ENCODE results near the gene DDR1. TPM values are rescaled to one million over a fixed set of nuclear protein-coding genes. Genes with fewer than 3 reads are reported as not detected.
A peak's percentile ranks its signal among the peaks of the same experiment; 100 is the strongest.

DDR1 gene
- total RNA-seq, 1 donor from 2014 or later, result 85.3 TPM

- H3K36me3 ChIP-seq, result no peaks in the 10 kb centered on the region
These were observed 10.6 kb downstream of the DDR1 start for GRCh38 chr6:30894935-30895334.

GRCh38 chr6:30895343-30895742 is 11.0 kb downstream of the DDR1 start:
- peaks cover 32% of the 10 kb centered on the region for H3K79me2 ChIP-seq (ENCODE audit: low read depth)
- no peaks in the 10 kb centered on the region for H3K36me3 ChIP-seq
- no peak for DNase-seq (ENCODE audit: low spot score)
- H4K20me1 ChIP-seq (ENCODE audit: low read depth), result peaks cover 54% of the 10 kb centered on the region
- Mint-ChIP-seq H3K27me3 (ENCODE audit: insufficient read depth, low read depth) (peaks cover 5% of the 10 kb centered on the region), H3K27ac (no peak overlapping the region), H3K4me1 (peaks cover 9% of the 10 kb centered on the region), H3K9me3 (no peaks in the 10 kb centered on the region), H3K4me3 (no peak overlapping the region), H3K36me3 (peaks cover 32% of the 10 kb centered on the region)
- H3F3A ChIP-seq (ENCODE audit: low read depth), result peaks cover 27% of the 10 kb centered on the region
- H3K27ac ChIP-seq, result peak overlapping the region; percentile 27
- H2AFZ ChIP-seq (replicated peaks), result no peak overlapping the region
- no peak overlapping the region for H3K9ac ChIP-seq
- peaks cover 20% of the 10 kb centered on the region for H3K4me1 ChIP-seq
- H3K9me3 ChIP-seq (ENCODE audit: low read depth), result no peaks in the 10 kb centered on the region
- TF ChIP-seq EZH2phosphoT487 (IDR thresholded peaks at IDR 0.05) (no peak), EZH2 (IDR thresholded peaks at IDR 0.05) (no peak)
- TF ChIP-seq, protein P1, sequence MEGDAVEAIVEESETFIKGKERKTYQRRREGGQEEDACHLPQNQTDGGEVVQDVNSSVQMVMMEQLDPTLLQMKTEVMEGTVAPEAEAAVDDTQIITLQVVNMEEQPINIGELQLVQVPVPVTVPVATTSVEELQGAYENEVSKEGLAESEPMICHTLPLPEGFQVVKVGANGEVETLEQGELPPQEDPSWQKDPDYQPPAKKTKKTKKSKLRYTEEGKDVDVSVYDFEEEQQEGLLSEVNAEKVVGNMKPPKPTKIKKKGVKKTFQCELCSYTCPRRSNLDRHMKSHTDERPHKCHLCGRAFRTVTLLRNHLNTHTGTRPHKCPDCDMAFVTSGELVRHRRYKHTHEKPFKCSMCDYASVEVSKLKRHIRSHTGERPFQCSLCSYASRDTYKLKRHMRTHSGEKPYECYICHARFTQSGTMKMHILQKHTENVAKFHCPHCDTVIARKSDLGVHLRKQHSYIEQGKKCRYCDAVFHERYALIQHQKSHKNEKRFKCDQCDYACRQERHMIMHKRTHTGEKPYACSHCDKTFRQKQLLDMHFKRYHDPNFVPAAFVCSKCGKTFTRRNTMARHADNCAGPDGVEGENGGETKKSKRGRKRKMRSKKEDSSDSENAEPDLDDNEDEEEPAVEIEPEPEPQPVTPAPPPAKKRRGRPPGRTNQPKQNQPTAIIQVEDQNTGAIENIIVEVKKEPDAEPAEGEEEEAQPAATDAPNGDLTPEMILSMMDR (IDR thresholded peaks at IDR 0.05), result no peak
- no peaks in the 10 kb centered on the region for H3K27me3 ChIP-seq
- H3K4me3 ChIP-seq, result no peak overlapping the region
- H3K4me2 ChIP-seq, result no peak overlapping the region

More at GRCh38 chr6:30894935-30895334, 10.6 kb downstream of the DDR1 start:
- H3K9me3 Mint-ChIP-seq, result no peaks in the 10 kb centered on the region
- Histone ChIP-seq H3F3A (ENCODE audit: low read depth) (peaks cover 23% of the 10 kb centered on the region), H3K27ac (no peak overlapping the region), H2AFZ (replicated peaks) (no peak overlapping the region), H3K4me2 (no peak overlapping the region), H4K20me1 (ENCODE audit: low read depth) (peaks cover 59% of the 10 kb centered on the region), H3K9ac (no peak overlapping the region), H3K27me3 (no peaks in the 10 kb centered on the region), H3K79me2 (ENCODE audit: low read depth) (peaks cover 36% of the 10 kb centered on the region), H3K9me3 (ENCODE audit: low read depth) (no peaks in the 10 kb centered on the region), H3K4me3 (no peak overlapping the region), H3K4me1 (peaks cover 25% of the 10 kb centered on the region)
- peaks cover 37% of the 10 kb centered on the region for H3K36me3 Mint-ChIP-seq
- H3K27ac Mint-ChIP-seq, result no peak overlapping the region
- TF ChIP-seq EZH2phosphoT487 (IDR thresholded peaks at IDR 0.05), result no peak
- H3K4me1 Mint-ChIP-seq, result peaks cover 12% of the 10 kb centered on the region
- no peak for DNase-seq (ENCODE audit: low spot score)
- H3K27me3 Mint-ChIP-seq (ENCODE audit: insufficient read depth, low read depth), result peaks cover 5% of the 10 kb centered on the region
- no peak overlapping the region for H3K4me3 Mint-ChIP-seq

GRCh38 chr6:30896541-30896940 is 12.2 kb downstream of the DDR1 start:
- Histone ChIP-seq H3K4me1 (peaks cover 19% of the 10 kb centered on the region), H4K20me1 (ENCODE audit: low read depth) (peaks cover 43% of the 10 kb centered on the region), H2AFZ (replicated peaks) (no peak overlapping the region), H3K27ac (peak overlapping the region; percentile 27), H3K4me2 (no peak overlapping the region), H3K9ac (no peak overlapping the region), H3K79me2 (ENCODE audit: low read depth) (peaks cover 20% of the 10 kb centered on the region), H3K4me3 (no peak overlapping the region), H3K9me3 (ENCODE audit: low read depth) (no peaks in the 10 kb centered on the region), H3K27me3 (no peaks in the 10 kb centered on the region), H3F3A (ENCODE audit: low read depth) (peaks cover 39% of the 10 kb centered on the region), H3K36me3 (no peaks in the 10 kb centered on the region)
- TF ChIP-seq EZH2phosphoT487 (IDR thresholded peaks at IDR 0.05) (no peak), EZH2 (IDR thresholded peaks at IDR 0.05) (no peak)
- TF ChIP-seq, protein P1 (IDR thresholded peaks at IDR 0.05), result no peak
- Mint-ChIP-seq H3K9me3 (no peaks in the 10 kb centered on the region), H3K27me3 (ENCODE audit: insufficient read depth, low read depth) (peaks cover 4% of the 10 kb centered on the region), H3K4me3 (no peak overlapping the region), H3K4me1 (peaks cover 7% of the 10 kb centered on the region), H3K27ac (no peak overlapping the region), H3K36me3 (peaks cover 29% of the 10 kb centered on the region)
- DNase-seq (ENCODE audit: low spot score), result no peak

DNA sequence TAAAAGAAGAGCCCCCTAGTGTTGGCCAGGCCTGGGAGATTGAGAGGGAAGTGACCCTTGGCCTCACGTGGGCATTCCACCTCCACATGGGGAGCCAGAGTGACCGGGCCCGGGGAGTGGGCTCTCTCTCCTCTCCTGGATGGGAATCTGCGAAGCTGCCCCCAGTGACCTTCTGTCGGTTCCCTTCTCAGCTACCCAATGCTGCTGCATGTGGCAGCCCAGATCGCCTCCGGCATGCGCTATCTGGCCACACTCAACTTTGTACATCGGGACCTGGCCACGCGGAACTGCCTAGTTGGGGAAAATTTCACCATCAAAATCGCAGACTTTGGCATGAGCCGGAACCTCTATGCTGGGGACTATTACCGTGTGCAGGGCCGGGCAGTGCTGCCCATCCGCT is 13.6 kb downstream of the DDR1 start:
- H4K20me1 ChIP-seq (ENCODE audit: low read depth), result peaks cover 29% of the 10 kb centered on the region
- no peaks in the 10 kb centered on the region for H3K36me3 ChIP-seq
- H3K4me3 ChIP-seq, result no peak overlapping the region
- no peak overlapping the region for H3K27ac ChIP-seq
- no peaks in the 10 kb centered on the region for H3K9me3 ChIP-seq (ENCODE audit: low read depth)
- TF ChIP-seq, protein P1 (IDR thresholded peaks at IDR 0.05), result no peak
- TF ChIP-seq EZH2phosphoT487 (IDR thresholded peaks at IDR 0.05), result no peak
- no peak for TF ChIP-seq EZH2 (IDR thresholded peaks at IDR 0.05)
- peaks cover 11% of the 10 kb centered on the region for H3K4me1 ChIP-seq
- Mint-ChIP-seq H3K27me3 (ENCODE audit: insufficient read depth, low read depth) (peaks cover 4% of the 10 kb centered on the region), H3K9me3 (no peaks in the 10 kb centered on the region), H3K4me1 (peaks cover 9% of the 10 kb centered on the region), H3K36me3 (peaks cover 22% of the 10 kb centered on the region), H3K27ac (no peak overlapping the region), H3K4me3 (no peak overlapping the region)
- H3K4me2 ChIP-seq, result no peak overlapping the region
- peaks cover 9% of the 10 kb centered on the region for H3K79me2 ChIP-seq (ENCODE audit: low read depth)
- H3K9ac ChIP-seq, result no peak overlapping the region
- H3K27me3 ChIP-seq, result no peaks in the 10 kb centered on the region
- H3F3A ChIP-seq (ENCODE audit: low read depth), result peaks cover 51% of the 10 kb centered on the region
- DNase-seq (ENCODE audit: low spot score), result no peak
- no peak overlapping the region for H2AFZ ChIP-seq (replicated peaks)

All from neural progenitor cell (in vitro differentiated cells).